Islet of Langerhans (tissue), 1 donor: Measurements from ENCODE around the gene SULT2B1.
A peak's percentile ranks its signal among the peaks of the same experiment; 100 is the strongest.

ENCODE experiments used
- FAIRE-seq: peaks from one replicate; lab custom pipeline; 2011; peaks lifted over from hg19 to GRCh38; lab: Jason Lieb, UNC

The SULT2B1 gene

GRCh38 chr19:48634424-48635262 is 82.7 kb downstream of the SULT2B1 start:
- peak; percentile 51 for FAIRE-seq

GRCh38 chr19:48635263-48635965 is 83.4 kb downstream of the SULT2B1 start:
- no peak for FAIRE-seq

DNA sequence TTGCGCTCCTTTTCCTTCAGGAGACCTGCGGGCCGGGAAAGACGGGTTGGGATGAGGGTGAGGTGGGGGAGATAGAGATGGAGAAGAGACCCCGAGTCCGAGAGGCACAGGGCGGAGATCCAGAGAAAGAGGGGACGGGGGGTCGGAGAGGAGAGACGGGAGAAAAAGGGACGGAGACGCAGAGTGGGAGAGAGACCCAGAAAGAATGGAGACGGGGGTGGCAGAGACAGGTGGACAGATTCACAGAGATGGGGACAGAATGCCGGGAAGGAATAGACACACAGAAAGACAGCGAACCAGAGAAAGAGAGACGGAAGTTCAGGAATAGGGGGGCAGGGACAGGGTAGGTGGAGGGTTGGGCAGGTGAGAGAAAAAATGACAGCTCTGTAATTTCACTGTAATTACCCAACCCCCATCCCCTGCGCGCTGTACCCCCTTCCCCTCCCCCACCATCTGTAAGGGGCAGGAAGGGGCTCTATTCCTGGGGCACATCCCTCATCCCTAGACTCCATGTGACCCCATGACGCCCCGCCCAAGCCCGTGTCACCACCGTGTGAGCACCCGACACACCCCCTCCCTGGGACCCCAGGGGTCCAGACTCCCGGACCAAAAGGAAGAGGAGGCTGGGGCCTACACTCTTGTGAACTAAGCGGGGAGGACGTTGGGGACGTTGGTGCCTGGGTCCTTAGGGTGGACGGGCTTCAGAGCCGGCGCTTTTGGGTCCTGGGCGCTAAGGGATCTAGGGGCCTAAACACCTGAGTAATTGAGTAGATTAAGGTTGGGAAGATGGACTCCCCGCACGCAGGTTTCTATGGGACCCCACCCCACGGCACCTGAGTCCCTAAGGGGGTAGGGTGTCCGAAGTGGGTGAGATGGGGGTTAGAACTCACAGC is 84.2 kb downstream of the SULT2B1 start:
- no peak for FAIRE-seq

DNA sequence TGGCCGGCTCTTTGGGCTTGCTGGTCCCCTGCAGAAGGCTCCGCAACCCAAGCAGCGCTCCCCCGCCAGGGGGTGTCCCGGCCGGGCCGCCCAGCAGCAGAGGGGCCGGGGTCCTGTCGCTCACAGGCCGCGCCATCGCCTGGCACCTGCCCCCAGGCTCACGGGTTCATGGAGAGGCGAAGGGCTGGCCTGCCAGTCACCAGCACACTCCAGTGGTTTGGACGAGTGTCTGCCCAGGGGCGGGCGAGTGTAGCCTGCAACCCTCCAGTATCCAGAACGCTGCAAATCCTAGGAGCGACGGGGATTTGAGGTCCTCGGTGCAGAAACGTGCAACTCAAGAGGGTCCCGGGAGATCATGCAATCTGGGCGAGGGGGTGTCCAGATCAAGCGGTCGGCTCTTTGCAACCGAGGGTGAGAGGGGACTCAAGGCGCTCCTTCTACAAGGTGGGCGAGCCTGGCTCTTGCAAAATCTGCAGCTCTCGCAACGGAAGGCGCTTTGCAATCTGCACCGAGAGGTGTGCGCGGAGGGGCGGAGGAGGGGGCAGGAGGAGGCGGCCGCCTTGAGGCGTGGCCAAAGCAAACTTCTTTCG is 85.0 kb downstream of the SULT2B1 start, which contains the start of gene DBP:
TSS of gene DBP (minus strand) at position 521 of the 590 bp plus-strand sequence. CDS start at position 136, 385 bp downstream.
- no peak for FAIRE-seq

- FAIRE-seq: no peak
Observed at GRCh38 chr19:48637449-48637947, 85.5 kb downstream of the SULT2B1 start.

DNA sequence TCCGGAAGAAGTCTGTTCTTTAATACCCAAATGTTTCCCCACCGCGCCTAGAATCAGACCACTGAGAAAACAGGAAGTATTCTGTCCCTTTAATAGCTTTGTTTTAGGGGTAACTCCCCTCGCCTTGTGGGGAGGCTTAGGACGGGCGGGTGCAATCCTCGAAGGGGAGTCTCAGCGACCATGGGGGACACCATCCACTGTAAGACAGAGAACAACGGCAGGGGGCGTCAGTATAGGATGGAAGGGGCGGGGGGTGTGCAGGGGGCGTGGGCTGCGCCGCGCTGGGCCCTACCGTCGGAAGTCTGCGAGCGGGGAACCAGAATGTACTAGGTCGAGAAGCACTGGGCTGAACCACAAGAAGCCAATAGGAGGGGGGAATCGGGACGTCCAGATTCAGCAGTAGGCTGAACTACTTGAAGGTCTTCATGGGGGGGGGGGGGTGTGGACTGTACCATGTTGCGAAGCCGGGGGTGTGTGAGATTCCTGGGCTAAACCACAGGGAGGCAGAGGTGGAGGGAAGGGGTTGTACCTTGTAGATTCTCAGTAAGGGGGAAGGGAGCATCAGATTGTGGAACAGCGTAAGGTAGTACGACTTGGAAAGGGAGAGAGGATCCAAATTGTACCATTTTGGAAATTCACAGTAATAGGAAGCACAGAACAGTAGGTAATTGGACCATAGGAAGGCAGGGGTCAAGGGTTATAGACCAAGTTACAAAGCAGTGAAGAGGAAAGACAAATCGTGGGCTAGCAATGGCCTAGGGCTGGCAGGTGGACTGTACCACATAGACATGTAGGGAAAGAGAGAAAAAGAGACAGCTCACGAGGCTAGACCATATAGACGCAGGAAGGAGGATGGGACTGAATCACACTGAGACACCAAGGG is 86.2 kb downstream of the SULT2B1 start:
- FAIRE-seq: no peak

DNA sequence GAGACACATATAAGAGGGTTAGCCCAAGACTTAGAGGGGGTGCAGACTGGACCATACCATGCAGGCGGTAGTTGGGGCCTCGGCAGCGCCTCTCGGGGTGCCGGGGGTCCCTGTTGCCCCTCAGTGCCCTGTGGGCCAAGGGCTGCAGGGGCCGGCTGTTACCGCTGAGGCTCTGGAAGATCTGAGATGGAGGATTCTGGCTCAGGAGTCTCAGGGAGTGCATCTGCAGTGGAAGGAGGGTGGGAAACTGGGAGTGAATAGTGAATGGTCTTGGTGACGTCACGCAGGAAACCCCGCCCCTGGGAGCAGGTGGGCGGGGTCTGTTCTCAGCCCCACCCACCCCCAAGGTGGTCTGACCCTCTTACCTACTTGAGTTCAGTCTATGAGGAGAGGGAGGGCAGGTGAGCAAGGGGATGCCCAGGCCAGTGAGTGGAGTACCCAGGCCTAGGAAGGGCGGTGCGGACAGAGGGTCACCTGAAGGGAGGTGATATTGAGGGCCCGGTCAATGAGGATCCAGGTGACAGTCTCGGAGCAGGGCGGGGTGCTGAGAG is 86.9 kb downstream of the SULT2B1 start:
- no peak for FAIRE-seq

DNA sequence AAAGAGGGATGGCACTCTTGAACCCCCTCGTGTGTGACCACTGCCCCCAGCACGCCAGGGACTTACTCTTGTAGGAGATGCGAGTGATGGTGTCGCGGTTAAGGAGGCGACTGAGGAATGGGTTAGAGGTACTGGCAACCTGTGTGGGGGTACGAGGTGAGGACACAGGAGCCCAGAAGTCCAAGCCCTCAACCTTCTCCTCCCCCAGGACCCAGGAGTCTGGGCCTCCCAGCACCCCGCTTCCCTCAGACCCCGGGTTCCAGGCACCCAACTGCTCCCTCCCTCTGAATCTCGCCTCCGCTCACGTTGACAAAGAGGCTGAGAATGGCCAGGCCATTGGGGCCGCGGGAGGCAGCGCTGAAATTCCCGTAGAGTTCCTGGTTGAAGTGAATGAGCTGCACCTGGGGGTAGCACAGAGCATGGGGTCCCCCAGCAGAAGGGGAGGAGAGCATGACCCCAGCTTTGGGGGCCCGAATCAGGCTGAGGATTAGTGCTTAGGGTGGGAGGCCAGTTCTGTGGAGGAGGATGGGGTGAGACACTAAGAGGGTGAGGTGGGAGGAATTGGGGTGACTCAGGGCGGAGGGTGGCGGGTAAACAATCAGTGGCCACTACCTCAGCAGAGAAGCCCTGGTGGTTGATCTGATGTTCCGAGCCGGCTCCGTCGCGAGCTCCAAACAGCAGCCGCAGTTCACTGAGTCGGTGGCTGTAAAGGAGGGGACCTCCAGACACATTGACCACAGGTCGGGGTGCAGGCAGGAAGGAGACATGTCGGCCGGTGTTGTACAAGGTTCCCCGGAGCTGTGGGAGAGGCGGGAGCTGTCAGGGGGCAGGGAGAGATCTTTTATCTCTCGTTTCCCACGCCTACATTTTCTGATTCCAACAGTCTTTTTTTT is 87.8 kb downstream of the SULT2B1 start:
- no peak for FAIRE-seq

DNA sequence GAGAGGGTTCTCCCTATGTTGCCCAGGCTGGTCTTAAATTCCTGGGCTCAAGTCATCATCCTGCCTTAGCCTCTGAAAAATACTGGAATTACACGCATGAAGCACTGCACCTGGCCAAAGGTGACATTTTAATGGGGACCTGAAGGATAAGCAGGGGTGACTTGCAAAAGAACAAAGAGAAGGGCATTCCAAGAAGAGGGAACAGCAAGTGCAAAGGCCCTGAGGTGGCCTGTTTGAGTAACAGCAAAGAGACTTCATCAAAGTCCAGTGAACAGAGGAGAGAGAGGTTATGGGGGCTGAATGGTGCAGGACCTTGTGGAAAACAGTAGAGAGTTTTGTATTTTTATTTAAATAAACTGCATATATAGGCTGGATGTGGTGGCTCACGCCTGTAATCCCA is 89.9 kb downstream of the SULT2B1 start:
- no peak for FAIRE-seq

DNA sequence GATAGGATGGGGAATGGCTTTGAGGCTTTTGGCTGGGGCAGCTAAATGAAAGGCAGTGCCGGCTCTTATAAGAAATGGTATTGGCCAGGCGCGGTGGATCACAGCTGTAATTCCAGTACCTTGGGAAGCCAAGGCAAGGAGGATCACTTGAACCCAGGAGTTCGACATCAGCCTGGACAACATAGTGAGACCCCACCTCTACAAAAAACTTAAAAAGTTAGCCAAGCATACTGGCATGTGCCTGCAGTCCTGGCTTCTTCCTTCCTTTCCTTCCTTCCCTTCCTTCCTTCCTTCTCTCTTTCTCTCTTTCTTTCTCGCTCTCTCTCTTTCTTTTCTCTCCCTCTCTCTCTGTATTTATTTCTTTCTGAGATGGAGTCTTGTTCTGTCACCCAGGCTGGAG is 90.9 kb downstream of the SULT2B1 start:
- FAIRE-seq: no peak

DNA sequence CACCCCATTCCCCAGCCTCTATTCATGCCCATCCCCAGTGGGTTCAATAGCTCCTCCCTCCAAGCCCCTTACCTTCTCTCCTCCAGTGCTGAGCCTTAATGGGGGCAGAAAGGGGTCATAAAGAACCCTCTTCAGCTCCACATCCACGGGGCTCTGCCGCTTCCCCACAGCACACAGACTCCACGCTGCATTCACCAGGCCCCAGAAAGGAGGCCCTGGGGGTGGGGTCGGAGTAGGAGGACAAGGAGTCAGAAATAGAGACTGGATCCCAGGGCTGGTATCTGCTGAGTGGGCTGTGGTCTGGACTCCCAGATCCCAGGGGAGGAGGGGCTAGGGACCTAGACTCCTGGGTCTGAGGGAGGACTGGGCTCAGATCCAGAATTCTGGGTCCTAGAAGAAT is 92.4 kb downstream of the SULT2B1 start:
- no peak for FAIRE-seq

- no peak for FAIRE-seq
Observed at GRCh38 chr19:48644839-48645619, 93.1 kb downstream of the SULT2B1 start.

DNA sequence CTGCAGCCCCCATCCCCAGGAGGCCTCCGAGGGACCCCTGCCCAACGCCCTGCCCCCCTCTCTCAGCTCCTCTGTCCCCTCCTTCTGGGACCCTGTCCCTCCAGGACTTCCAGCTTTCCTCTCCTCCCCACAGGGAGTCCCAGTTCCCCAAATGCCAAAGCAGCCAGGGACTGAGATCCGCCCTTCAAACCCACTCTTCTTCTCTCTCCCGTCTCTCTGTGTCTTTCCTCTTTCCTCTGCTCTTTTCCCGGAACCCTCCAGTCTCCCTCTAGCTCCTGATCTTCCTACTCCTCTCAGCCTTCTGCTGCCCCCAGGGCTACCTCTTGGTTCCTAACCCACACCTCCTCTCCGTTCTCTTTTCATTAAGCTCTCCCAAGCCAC is 93.6 kb downstream of the SULT2B1 start:
- no peak for FAIRE-seq

- FAIRE-seq: no peak
Observed at GRCh38 chr19:48646001-48646721, 94.2 kb downstream of the SULT2B1 start, which contains the start of gene CA11. Gene CA11 (minus strand): TSS chr19:48646187. CDS start chr19:48645632, 555 bp downstream.

DNA sequence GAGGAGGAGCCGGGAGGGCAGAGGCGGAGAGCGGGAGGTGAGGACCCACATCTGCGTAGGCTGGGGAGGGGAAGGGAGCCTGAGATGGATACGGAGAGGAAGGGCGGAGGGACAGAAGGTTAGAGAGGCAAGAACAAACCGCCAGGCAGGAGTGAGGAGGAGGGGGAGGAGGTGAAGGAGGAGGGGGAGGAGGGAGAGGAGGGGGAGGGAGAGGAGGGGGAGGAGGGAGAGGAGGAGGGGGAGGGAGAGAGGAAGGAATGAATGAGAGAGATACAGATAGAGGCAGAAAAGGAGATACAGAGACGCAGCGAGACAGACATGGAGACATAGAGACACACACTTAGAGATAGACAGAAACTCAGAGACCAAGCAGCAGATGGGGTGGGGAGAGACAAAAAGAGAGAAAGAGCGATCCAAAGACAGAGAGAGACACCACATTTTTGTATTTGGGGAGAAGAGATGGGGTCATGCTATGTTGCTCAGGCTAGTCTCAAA is 94.8 kb downstream of the SULT2B1 start:
- FAIRE-seq: no peak

GRCh38 chr19:48648134-48648533 is 96.2 kb downstream of the SULT2B1 start:
- FAIRE-seq: no peak
